GM23248 (cell line): ENCODE data around the gene SDC3. TPM values are rescaled to one million over a fixed set of nuclear protein-coding genes. Genes with fewer than 3 reads are reported as not detected.

ENCODE experiments used
- DNase-seq: peaks from one replicate; pipeline ENCODE4 v3.0.0-alpha.2; 2015
- H2AFZ ChIP-seq: fragments of 200-600 bp; sonication (generic); 2 replicates; pipeline ENCODE4 v1.6.1; 2016; ENCODE audit warnings: antibody characterized with exemption
- H3F3A ChIP-seq: fragments of 200-600 bp; sonication (generic); 2 replicates; pipeline ENCODE4 v1.6.1; 2016; ENCODE audit warnings: mild to moderate bottlenecking, antibody characterized with exemption, mixed run types; ENCODE audit not compliant: insufficient read depth
- H3K27ac ChIP-seq: fragments of 200-600 bp; sonication (generic); 2 replicates; pipeline ENCODE4 v1.5.1; 2016; ENCODE audit warnings: mild to moderate bottlenecking
- H3K27me3 ChIP-seq: fragments of 200-600 bp; sonication (generic); replicated peaks from 2 replicates; pipeline ENCODE4 v1.6.1; 2016; ENCODE audit warnings: mild to moderate bottlenecking; ENCODE audit not compliant: insufficient read depth
- H3K36me3 ChIP-seq: fragments of 200-600 bp; sonication (generic); 2 replicates; pipeline ENCODE4 v1.6.1; 2016; ENCODE audit warnings: low read depth, mild to moderate bottlenecking
- H3K4me1 ChIP-seq: fragments of 200-600 bp; sonication (generic); 2 replicates; pipeline ENCODE4 v1.6.1; 2016; ENCODE audit warnings: mild to moderate bottlenecking; ENCODE audit not compliant: insufficient read depth
- H3K4me2 ChIP-seq: fragments of 200-600 bp; sonication (generic); one replicate; pipeline ENCODE4 v1.6.1; 2016; ENCODE audit warnings: mild to moderate bottlenecking; ENCODE audit not compliant: unreplicated experiment
- H3K4me3 ChIP-seq: fragments of 200-600 bp; sonication (generic); 2 replicates; pipeline ENCODE4 v1.5.1; 2016; ENCODE audit warnings: mild to moderate bottlenecking
- H3K79me2 ChIP-seq: fragments of 200-600 bp; sonication (generic); 2 replicates; pipeline ENCODE4 v1.6.1; 2016; ENCODE audit warnings: mild to moderate bottlenecking; ENCODE audit not compliant: insufficient read depth
- H3K9ac ChIP-seq: fragments of 200-600 bp; sonication (generic); 2 replicates; pipeline ENCODE4 v1.6.1; 2016; ENCODE audit warnings: mild to moderate bottlenecking
- H3K9me2 ChIP-seq: fragments of 200-600 bp; sonication (generic); 2 replicates; pipeline ENCODE4 v1.6.1; 2016; ENCODE audit warnings: mixed run types, mild to moderate bottlenecking, moderate library complexity; ENCODE audit not compliant: insufficient read depth
- H3K9me3 ChIP-seq: fragments of 200-600 bp; sonication (generic); one replicate; pipeline ENCODE4 v1.6.1; 2017; ENCODE audit warnings: low read depth
- H4K20me1 ChIP-seq: fragments of 200-600 bp; sonication (generic); 2 replicates; pipeline ENCODE4 v1.6.0; 2016; ENCODE audit not compliant: insufficient read depth
- EZH2 ChIP-seq: fragments of 200-600 bp; sonication (generic); IDR thresholded peaks from 2 replicates; pipeline ENCODE4 v1.6.1; 2018; ENCODE audit warnings: antibody characterized with exemption, mild to moderate bottlenecking; ENCODE audit not compliant: insufficient read depth, poor library complexity, severe bottlenecking
- EZH2phosphoT487 ChIP-seq: fragments of 200-600 bp; sonication (generic); IDR thresholded peaks from 2 replicates; pipeline ENCODE4 v1.6.1; 2018; ENCODE audit warnings: antibody characterized with exemption, moderate library complexity, mild to moderate bottlenecking, low read depth; ENCODE audit not compliant: insufficient read depth
- WGBS, 2 experiments: methylation state at CpG; one replicate each; pipeline ENCODE4 v1.1.6; 2015 to 2017; ENCODE audit warnings: low lambda C conversion rate in 2 of 2, low coverage in 1 of 2; ENCODE audit errors: missing lambda C conversion rate in 2 of 2; 5-methylcytosine and 5-hydroxymethylcytosine counted together
- in situ Hi-C: fragments of 300-500 bp; cut with MboI; formaldehyde crosslinking; loops from 2 replicates; pipeline ENCODE4 v1.15.0; 2020
- polyA plus RNA-seq: library from polyadenylated mRNA; unstranded; fragments of >200 nt; fragmentation: Nextera tagmentation; extraction: Ambion mirVana; gene quantifications from 2 replicates; pipeline ENCODE4 v1.2.1, GENCODE V29; 2016
- total RNA-seq: library from RNA; depleted of rRNA; stranded (reverse); fragments of >200 nt; shearing (Covaris generic); gene quantifications from 2 replicates; pipeline ENCODE4 v1.2.3, GENCODE V29; 2014; rRNA removed

Gene SDC3
- total RNA-seq: 39.7 and 40.7 TPM in 2 replicates
- polyA plus RNA-seq: 6.6 and 6.9 TPM in 2 replicates

- H3K4me3 ChIP-seq: peak within 1 kb of the TSS; percentile 81
- H3K9ac ChIP-seq: peak within 1 kb of the TSS; percentile 78
- no peaks in the 10 kb centered on the region for H3K27me3 ChIP-seq
- peaks cover 14% of the 10 kb centered on the region for H3F3A ChIP-seq
- in situ Hi-C loops: no loop called here
- TF ChIP-seq EZH2 (no peak), EZH2phosphoT487 (no peak)
- H3K79me2 ChIP-seq: 0 out of 2 replicates have a peak, but pooled peaks cover 5% of the 10 kb centered on the region
- H3K36me3 ChIP-seq: no peaks in the 10 kb centered on the region
- H4K20me1 ChIP-seq: no peaks in the 10 kb centered on the region
- H3K4me2 ChIP-seq: peak within 1 kb of the TSS; percentile 62
- H3K4me1 ChIP-seq: no peaks in the 10 kb centered on the region
- H3K27ac ChIP-seq: no peak within 1 kb of the TSS
- H2AFZ ChIP-seq: peak within 1 kb of the TSS; percentile 85
- no peaks in the 10 kb centered on the region for H3K9me3 ChIP-seq
- WGBS, 2 experiments: 9 to 17% methylated on average over 14 to 20 of the region's 68 CpGs
- H3K9me2 ChIP-seq: no peaks in the 10 kb centered on the region
- peak; percentile 78 for DNase-seq
Observed at GRCh38 chr1:30908696-30909364, at the start of gene SDC3. Gene SDC3, minus strand, starts transcription at chr1:30908758. Its CDS starts 172 bp downstream, at chr1:30908586.

- Histone ChIP-seq H3K36me3 (peaks cover 70% of the 10 kb centered on the region), H3K4me1 (peaks cover 23% of the 10 kb centered on the region), H2AFZ (no peak overlapping the region), H3K9me2 (no peaks in the 10 kb centered on the region), H3K4me3 (no peak overlapping the region), H4K20me1 (peaks cover 9% of the 10 kb centered on the region; the same call in 1 of the 2 replicates), H3K9me3 (no peaks in the 10 kb centered on the region), H3K27ac (no peak overlapping the region), H3F3A (peaks cover 50% of the 10 kb centered on the region), H3K9ac (no peak overlapping the region), H3K27me3 (no peaks in the 10 kb centered on the region), H3K79me2 (peaks cover 90% of the 10 kb centered on the region), H3K4me2 (no peak overlapping the region)
- 90 to 92% methylated on average over 4 of the region's 4 CpGs for WGBS, 2 experiments
- in situ Hi-C loops: no loop called here
- DNase-seq: no peak
- TF ChIP-seq EZH2 (no peak), EZH2phosphoT487 (no peak)
Observed at GRCh38 chr1:30957560-30958222, 49.1 kb upstream of the SDC3 start.

DNA sequence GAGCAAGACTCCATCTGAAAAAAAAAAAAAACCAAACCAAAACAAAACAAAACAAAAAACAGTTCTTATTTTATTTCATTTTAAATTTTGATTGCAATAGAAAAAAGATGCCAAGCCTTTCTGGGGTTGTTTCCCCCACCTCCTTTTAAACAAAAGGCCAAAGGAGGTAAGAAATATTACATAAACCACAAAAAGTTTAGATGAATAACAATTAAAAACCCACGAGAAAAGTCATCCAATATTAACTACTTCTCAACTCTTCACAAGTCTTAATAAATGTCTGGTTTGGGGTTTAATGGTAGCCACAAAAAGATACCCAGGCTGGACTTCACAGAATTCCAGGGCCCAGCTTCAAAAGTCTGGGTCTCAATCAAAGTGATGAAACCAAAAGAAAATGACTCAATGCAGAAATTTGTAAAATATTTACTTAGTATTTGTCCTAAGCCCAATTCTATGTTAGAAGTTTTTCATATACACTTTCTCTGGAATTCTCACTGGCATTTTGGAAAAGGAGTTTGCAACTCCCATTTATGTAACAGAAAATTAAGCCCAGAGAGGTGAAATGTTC, 47.0 kb upstream of the SDC3 start:
- Histone ChIP-seq H3K9me2 (no peaks in the 10 kb centered on the region), H3K9ac (no peak overlapping the region), H3K27me3 (no peaks in the 10 kb centered on the region), H4K20me1 (peaks cover 9% of the 10 kb centered on the region; the same call in 1 of the 2 replicates), H3F3A (peaks cover 49% of the 10 kb centered on the region), H3K79me2 (peaks cover 88% of the 10 kb centered on the region), H3K27ac (peak overlapping the region; percentile 50), H2AFZ (no peak overlapping the region), H3K9me3 (no peaks in the 10 kb centered on the region), H3K4me1 (peaks cover 23% of the 10 kb centered on the region), H3K4me2 (peak overlapping the region; percentile 60), H3K4me3 (0 out of 2 replicates have a peak overlapping the region, but pooled peaks have one; percentile 6), H3K36me3 (peaks cover 69% of the 10 kb centered on the region)
- DNase-seq: peak; percentile 72
- TF ChIP-seq EZH2 (no peak), EZH2phosphoT487 (no peak)
- WGBS, 2 experiments: 0 to 12% methylated on average over 1 of the region's 1 CpG
- in situ Hi-C loops: no loop called here

- Histone ChIP-seq H2AFZ (no peak overlapping the region), H3K9me2 (no peaks in the 10 kb centered on the region), H3K4me2 (no peak overlapping the region), H3F3A (peaks cover 54% of the 10 kb centered on the region), H3K27me3 (no peaks in the 10 kb centered on the region), H3K36me3 (peaks cover 64% of the 10 kb centered on the region), H3K9ac (no peak overlapping the region), H3K4me1 (peaks cover 30% of the 10 kb centered on the region), H3K27ac (no peak overlapping the region), H3K9me3 (no peaks in the 10 kb centered on the region), H4K20me1 (peaks cover 9% of the 10 kb centered on the region; the same call in 1 of the 2 replicates), H3K79me2 (peaks cover 80% of the 10 kb centered on the region), H3K4me3 (no peak overlapping the region)
- DNase-seq: no peak
- in situ Hi-C loops: no loop called here
- 90 to 95% methylated on average over 11 of the region's 11 CpGs for WGBS, 2 experiments
- TF ChIP-seq EZH2 (no peak), EZH2phosphoT487 (no peak)
Observed at GRCh38 chr1:30953685-30954084, 45.1 kb upstream of the SDC3 start.
